NCI-H2029 (cell line): Measurements from ENCODE around the gene MT1F.
A peak's percentile ranks its signal among the peaks of the same experiment; 100 is the strongest.
"Not testable (repeated sequence)": the region's sequence is repeated elsewhere in the genome, so short reads cannot be mapped to it uniquely, and the experiment has no call there.

Experiments used
- DNase-seq: peaks from one replicate; lab custom pipeline; 2025; lab: John Stamatoyannopoulos, UW

MT1F gene

DNA sequence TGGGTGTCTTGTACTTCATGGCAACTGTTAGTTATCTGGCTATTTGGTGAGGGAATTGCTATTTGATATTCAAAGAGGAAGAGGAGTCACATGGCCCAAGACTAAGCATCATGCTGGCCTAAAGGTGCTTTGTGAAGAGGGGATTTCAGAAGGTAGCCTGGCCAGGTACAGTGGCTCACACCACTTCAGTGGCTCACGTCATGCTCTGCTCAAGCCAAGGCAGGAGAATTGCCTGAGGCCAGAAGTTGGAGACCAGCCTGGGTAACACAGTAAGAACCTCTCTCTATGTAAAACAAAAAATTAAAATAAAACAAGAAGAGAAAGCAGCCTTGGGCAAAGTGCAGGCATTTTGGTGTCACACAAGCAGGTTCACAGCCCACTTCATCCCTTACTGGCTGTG, 12.4 kb upstream of the MT1F start:
- no peak for DNase-seq

DNA sequence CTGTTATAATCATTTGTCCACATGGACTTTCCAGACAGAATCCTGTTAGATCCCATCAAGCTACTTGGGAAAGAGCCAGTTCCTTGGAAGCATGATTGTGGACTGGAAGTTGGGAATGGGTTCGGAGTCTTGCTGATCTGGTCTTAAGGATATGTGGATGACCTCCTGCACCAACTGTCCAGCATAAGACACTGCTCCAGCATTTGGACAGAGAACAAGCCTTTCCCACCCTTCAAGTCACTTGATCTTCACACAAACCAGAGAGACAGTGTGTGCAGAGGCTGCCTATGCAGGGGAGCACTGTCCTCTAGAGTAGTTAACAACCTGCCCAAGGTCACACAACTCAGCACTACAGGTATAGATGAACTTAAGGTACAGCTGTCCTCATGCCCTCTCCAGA, 11.9 kb upstream of the MT1F start:
- DNase-seq, result no peak

DNA sequence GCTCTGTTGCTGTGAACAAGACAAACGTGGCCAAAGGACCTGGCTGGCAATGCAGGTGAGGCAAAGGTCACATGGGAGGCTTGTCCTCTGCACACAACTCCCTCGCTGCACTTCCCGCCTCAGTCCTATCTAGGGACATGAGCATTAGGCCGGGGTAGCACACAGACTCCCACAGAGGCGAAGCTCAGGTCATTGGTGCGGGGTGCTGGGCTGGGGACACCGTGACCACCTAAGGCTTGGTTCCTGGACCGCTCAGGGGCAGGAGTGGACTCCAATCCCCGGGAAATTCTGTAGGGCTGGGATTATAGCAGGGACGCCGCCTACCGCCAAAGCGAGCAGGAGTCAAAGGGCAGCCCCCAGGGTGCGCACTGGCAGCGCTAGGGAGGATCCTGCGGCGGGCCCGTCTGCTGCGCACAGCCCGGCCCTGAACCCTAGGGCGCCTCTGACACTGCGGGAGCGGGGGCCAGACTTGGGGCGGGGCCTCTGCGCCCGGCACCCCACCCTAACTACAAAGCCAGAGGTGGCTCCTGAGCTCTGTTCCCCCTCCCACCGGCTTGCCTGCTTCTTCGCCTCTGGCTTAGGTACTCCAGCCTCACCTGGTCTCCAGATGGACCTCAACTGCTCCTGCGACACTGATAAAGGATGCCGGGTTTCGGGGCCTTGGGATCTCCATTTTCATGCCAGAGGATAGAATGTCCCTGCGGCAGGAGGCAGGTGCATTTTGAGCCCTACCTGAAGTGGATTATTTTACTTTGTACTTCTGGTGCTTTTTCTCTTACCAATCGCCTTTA, 9.9 kb upstream of the MT1F start:
- DNase-seq, result no peak

- no peak for DNase-seq
Observed at GRCh38 chr16:56649271-56649670, 8.5 kb upstream of the MT1F start.

DNA sequence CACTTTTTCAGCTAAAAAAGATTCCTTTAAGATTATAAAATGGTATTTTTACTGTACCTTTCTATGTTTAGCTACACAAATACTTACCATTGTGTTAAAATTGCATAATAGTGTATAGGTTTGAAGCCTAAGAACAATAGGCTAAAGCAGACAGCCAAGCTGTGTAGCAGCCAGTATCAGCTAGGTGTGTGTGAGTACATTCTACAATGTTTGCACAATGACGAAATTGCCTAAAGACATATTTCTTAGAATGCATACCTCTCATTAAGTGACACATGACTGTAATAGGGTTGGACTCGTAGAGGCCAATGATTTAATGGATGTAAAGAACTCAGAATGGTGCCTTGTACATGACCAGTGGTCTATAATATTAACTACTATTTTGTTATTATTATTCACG, 7.9 kb upstream of the MT1F start:
- DNase-seq, result no peak

DNA sequence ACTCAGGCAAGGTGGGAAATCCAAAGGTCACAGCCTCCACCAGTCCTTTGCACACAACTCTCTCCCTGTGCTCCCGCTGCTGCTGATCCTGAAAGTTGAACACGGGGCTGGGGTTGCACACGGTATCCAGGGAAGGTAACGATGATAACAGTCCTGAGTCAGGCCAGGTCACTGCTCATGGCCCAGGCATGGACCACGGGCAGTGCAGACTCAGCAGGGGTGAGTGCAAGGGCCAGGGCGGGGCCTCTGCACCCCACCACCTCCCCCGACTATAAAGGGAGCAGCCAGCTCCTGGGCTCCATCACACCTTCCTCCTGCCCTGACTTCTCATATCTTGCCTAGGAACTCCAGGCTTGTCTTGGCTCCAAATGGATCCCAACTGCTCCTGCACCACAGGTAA, 6.2 kb upstream of the MT1F start, which contains the start of gene MT1B:
MT1B (plus strand) TSS at position 301 of the 400 bp plus-strand sequence; CDS start at position 369, 68 bp downstream.
- no peak for DNase-seq

- no peak for DNase-seq
Observed at GRCh38 chr16:56652600-56652999, 5.2 kb upstream of the MT1F start.

GRCh38 chr16:56653218-56653617, 4.5 kb upstream of the MT1F start:
- DNase-seq, result no peak

GRCh38 chr16:56658327-56658875, 642 bp downstream of the MT1F start:
- no peak for DNase-seq

DNA sequence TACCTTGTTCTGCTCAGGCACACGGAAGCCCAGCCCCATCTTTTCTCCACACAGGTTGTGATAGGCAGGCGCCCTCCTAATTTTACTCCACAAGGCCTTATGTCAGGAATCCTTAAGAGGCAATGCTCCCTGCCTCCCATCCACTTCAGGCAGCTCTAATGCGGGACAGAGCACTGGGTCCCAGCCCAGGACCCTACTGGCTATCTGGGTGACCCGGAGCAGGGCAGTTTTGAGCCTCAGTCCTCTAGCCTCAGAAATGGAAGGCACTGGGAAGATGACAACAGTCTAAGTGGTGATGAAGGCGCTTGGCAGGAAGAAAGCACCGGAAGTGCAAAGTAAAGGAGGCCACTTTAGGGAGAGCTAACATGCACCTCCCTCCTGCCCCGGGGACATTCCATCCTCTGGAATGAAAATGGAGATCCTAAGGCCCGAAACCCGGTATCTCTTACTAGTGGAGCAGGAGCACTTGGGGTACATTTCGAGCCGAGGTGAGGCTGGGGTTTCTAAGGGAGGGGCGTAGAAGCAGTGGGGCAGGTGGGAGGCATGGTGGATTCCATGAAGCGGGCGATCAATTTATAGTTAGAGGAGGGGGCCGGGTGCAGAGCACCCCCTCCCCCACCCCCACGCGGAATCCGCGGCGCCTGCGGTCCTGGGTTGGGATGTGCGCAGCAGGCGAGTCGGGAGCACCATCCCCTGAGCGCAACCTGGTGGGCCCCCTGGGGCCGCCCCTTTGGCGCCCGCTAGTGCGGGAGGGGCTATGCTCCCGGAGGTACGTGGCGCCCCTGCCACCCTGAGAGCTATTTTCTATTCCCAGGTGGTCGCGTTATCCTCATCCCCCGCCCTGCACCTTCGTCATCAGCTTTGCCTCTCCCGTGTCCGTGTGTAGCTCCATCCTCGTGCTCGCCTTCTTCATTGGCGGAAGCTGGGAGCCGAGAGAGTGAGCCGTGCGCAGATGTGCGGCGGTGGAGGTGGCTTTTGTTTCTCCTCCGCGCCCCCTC, 4.9 kb downstream of the MT1F start:
- DNase-seq, result no peak

- DNase-seq, result no peak
Observed at GRCh38 chr16:56664506-56664905, 6.7 kb downstream of the MT1F start.

- DNase-seq, result not testable (repeated sequence)
Observed at GRCh38 chr16:56665286-56666261, 7.8 kb downstream of the MT1F start.

DNA sequence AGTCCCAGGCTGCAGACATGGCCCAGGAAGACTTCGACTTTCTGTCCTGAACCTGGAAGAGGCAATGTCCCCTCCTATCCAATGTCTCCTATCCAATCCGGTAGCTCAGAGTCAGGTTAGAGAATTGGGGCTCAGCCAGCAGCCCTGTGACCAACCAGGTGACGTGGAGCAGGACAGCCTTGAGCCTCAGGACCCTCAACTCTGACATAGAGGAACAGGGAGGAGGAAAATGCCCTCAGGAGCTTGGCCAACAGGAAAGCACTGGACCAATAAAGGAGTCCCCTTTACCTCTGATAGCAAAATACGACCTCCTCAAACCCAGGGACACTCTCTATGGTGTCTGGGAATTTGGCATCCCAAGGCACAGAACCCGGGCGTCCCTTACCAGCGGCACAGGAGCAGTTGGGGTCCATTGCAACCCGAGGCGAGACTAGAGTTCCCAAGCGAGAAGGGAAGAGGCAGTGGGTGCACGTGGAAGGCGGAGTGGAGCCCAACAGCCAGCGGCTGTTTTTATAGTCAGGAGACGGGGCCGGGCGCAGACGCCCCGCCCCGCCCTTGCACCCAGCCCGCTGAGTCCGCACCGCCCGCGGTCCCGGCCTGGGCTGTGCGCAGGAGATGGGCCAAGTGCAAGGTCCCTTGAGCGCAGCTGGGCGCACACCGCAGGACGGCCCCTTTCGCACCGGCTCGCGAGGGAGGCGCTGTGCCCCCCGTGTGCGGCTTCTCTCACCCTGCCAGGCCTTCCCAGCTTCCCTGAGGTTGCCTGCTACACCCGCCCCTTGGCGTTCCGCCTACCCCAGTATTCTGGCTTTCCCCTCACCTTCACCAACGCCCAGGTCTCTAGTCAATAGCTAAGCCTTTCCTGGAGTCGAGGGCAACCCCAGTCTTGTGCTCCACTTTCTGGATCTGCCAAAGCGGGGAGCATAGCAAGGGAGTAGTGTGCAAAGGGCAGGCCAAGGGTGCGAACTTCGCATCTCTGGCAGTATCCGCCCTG, 10.1 kb downstream of the MT1F start, which contains the start of gene MT1G:
MT1G (minus strand) TSS at position 485 of the 991 bp plus-strand sequence; CDS start at position 413, 72 bp downstream.
- DNase-seq, result peak; percentile 6

DNA sequence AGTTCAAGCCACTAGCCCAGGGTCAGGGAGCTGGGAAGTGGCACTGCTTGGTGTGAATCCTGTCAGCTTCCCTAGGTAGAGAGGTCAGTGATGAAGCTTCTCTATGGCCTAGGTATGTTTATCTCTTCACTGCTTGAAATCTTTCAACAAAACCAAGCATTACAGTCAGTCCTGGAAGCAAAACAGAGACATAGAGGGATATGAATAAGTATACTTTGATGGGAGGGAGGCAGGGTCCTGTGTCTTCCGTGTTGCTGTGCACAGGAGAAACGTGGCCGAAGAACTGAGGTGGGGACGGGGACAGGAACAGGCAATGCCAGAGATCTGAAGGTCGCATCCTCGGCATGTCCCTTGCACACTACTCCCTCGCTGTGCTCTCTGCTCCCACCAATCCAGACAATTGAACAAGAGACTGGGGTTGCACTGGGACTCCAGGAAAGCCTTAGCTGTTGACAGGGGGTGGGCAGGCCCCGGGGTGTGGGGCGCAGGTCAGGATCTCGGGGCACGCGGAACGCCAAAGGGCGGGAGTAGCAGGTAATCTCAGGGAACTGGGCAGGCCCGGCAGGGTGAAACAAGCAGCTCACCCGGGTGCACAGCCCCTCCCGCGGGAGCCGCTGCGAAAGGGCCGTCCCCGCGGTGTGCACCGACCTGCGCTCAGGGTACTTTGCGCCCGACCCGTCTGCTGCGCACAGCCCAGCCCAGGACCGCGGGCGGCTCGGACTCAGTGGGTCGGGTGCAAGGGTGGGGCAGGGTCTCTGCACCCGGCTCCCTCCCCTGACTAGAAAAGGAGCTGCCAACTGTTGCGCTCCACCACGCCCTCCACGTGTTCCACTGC, 11.5 kb downstream of the MT1F start, which contains the start of gene MT1H:
MT1H (plus strand) TSS at position 810 of the 835 bp plus-strand sequence. CDS start 71 bp downstream, outside the sequence.
- no peak for DNase-seq

DNA sequence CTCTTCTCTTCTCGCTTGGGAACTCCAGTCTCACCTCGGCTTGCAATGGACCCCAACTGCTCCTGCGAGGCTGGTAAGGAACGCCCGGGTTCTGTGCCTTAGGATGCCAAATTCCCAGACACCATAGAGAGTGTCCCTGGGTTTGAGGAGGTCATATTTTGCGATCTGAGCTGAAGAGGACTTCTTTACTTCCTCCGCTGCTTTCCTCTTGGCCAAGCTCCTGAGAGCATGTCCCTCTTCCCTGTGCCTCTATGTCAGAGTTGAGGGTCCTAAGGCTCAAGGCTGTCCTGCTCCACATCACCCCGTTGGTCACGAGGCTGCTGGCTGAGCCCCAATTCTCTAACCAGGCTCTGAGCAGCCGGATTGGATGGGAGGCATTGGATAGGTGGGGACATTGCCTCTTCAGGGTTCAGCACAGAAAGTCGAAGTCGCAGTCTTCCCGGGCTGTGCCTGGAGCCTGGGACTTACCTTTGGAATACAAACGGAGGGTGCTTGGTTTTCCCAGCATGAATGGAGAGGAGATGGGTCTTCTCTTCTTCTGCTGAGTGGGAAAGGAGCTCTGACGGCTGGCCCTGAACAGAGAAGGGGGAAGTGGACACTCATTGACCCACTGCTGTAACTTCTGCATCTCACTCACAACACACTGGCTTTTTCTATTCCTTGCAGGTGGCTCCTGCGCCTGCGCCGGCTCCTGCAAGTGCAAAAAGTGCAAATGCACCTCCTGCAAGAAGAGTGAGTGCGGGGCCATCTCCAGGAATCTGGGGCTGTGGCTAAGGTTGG, 12.3 kb downstream of the MT1F start:
- DNase-seq, result no peak

- no peak for DNase-seq
Observed at GRCh38 chr16:56670620-56670934, 12.8 kb downstream of the MT1F start.

DNA sequence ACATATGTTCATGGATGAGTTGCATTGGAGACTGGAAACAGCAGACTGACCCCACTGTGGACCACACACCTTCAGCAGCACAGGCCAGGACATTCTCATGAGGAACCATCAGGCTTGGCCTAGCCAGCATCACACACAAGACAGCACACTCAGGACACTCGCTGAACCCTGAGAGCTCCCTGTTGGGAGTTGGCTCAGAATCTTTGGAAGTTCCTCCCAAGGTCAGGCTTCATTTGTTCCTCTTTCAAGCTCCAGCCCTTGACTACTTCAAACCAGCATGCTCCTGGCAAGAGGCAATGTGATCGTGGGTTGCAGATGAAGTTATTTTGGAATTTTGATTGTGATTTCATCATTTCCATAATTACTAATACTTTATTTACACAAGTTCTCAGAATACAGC, 13.9 kb downstream of the MT1F start:
- DNase-seq, result not testable (repeated sequence)

GRCh38 chr16:56672171-56672570, 14.4 kb downstream of the MT1F start:
- not testable (repeated sequence) for DNase-seq
